GM12891 (cell line): ENCODE data around the gene UBE2I.

Source experiments
- PAX5 ChIP-seq: IDR thresholded peaks from 2 replicates; pipeline ENCODE4 v1.6.1; 2011; ENCODE audit warnings: low read length, moderate library complexity, mild to moderate bottlenecking; ENCODE audit not compliant: insufficient read depth, severe bottlenecking
- POLR2A ChIP-seq: IDR thresholded peaks from 2 replicates; pipeline ENCODE4 v1.6.1; 2011; ENCODE audit warnings: low read depth, low read length, control low read depth
- POLR2AphosphoS5 ChIP-seq: IDR thresholded peaks from 2 replicates; pipeline ENCODE4 v1.6.1; 2011; ENCODE audit warnings: low read depth, low read length, control low read depth

GRCh38 chr16:1271380-1271723 lies 38.1 kb upstream of the UBE2I start:
- TF ChIP-seq POLR2A (no peak), PAX5 (no peak), POLR2AphosphoS5 (no peak)
